HG03103 (cell line): ENCODE measurements around the gene ZNF775.

Experiments used
- ATAC-seq: cut with Tn5 transposase; IDR thresholded peaks from one replicate; pipeline ENCODE4 v1.9.1; 2021; ENCODE audit warnings: low read depth; ENCODE audit not compliant: unreplicated experiment

ZNF775 gene

DNA sequence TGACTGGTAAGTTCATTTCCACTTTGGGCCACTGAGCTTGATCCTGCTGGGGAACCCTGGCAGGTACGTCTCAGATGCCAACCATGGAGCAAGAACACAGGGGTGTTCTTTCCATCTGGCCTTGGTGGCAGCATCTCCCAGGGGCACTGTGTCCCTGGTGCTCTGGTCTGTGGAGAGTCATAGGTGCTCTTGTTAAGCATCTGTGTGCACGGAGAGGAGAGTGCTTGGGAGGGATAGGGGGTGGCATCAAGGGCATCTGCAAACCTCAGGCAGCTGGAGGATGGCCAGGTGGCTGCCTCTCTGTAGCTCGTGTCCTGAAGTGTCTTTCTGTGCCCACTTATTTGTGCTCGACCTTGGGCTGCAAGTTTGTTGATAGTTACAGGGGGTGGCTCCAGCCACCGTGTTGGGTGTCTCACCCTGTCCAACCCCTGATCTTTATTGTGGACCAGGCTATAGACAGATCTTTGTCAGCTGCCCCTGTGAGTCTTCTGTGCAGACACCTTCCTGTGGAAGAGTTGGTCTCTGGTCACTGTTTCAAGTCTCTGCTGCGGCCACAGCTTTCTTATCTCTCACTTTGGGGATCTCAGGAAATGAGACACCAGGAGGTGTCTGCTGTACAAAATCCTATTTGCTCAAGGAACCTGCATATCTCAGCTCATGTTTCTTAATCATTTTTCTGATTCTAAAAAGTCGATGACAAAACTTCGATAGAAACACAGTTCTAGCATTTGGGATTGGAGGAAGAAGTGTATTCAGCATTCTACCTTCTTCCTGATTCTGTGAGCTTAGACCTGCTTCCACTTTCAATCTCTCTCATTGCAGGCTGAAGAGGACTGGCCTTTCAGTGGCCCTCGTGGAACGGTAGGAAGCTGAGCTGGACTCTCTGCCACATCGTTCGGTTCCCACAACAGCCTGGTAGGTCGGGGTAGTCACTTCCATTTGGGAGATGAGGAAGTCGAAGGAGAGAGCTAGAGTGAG lies 54.1 kb downstream of the ZNF775 start:
- peak; percentile 25 for ATAC-seq

DNA sequence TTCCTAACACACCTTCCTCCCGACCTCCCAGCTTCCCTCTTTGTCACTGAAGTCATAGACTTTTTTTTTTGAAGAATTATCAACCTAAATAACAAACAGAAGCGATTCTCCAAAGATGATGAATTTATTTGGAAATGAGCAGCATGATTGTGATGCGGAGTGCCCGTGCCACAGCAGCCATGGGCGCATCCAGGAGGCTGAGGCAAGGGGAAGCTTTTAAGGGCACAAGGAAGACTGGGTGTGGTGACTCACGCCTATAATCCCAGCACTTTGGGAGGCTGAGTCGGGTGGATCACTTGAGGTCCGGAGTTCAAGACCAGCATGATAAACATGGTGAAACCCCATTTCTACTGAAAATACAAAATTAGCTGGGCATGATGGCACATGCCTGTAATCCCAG lies 55.1 kb downstream of the ZNF775 start:
- no peak for ATAC-seq

- ATAC-seq: no peak
Measured at GRCh38 chr7:150435047-150435389, 55.9 kb downstream of the ZNF775 start.

DNA sequence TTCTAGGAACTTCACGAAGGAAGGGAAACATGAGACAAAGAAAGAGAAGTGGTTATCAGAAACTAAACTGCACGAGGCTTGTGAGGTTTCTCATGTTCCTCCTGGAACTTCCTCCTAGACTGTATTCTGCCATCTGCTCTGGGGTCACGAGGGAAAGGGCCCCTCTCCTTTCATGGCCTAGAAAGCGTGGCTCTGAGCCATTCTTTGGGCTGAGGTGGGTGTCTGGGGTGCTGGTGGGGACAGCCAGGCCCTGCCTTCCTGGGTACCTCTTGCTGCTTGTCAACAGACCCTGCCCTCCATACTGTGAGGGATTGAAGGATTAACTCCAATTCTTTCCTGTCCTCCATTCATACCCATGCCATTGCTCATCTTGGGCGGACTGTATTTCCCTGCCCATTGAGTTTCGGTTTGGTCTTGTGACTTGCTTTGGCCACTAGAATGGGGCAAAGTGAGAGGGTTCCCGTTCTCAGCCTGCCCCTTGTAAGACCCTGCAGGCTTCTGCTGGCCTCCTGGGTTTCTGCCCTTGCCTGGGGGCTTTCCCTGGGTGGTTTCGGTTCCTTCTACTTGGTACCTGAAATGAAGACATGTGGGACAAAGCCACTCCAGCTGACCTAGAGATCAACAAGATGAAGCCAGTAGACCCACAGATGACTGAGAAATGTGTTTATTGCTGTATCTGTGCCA lies 56.4 kb downstream of the ZNF775 start:
- ATAC-seq: peak; percentile 87

DNA sequence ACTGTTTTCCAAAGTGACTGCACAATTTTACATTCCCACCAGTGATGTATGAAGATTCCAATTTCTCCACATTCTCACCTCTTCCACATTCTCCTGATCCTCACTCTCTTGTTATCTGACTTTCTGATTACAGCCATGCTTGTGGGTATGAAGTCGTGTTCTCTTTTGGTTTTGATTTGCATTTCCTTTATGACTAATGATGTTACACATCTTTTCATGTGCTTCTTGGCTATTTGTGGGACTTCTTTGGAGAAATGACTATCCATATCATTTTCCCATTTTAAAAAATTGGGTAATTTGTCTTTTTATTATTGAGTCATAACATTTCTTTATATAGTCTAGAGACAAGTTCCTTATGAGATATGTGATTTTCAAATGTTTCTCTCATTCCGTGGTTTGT lies 60.8 kb downstream of the ZNF775 start:
- no peak for ATAC-seq

DNA sequence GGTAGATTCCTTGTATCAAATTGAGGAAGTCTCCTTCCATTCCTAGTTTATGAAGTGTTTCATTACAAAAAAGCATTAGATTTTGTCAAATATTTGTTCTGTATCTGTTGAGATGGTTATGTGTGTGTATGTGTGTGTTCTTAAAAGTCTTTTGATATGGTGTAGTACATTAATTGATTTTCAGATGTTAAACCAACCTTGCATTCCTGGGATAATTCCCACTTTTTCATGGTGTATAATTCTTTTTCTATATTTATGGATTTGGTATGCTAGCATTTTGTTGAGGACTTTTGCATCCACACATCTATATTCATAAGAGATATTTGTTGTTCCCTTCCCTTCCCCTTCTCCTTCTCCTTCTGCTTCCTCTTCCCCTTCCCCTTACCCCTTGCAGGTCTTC lies 62.4 kb downstream of the ZNF775 start:
- ATAC-seq: no peak

- ATAC-seq: no peak
Measured at GRCh38 chr7:150442811-150443210, 63.7 kb downstream of the ZNF775 start.

- no peak for ATAC-seq
Measured at GRCh38 chr7:150443793-150444540, 64.8 kb downstream of the ZNF775 start.

DNA sequence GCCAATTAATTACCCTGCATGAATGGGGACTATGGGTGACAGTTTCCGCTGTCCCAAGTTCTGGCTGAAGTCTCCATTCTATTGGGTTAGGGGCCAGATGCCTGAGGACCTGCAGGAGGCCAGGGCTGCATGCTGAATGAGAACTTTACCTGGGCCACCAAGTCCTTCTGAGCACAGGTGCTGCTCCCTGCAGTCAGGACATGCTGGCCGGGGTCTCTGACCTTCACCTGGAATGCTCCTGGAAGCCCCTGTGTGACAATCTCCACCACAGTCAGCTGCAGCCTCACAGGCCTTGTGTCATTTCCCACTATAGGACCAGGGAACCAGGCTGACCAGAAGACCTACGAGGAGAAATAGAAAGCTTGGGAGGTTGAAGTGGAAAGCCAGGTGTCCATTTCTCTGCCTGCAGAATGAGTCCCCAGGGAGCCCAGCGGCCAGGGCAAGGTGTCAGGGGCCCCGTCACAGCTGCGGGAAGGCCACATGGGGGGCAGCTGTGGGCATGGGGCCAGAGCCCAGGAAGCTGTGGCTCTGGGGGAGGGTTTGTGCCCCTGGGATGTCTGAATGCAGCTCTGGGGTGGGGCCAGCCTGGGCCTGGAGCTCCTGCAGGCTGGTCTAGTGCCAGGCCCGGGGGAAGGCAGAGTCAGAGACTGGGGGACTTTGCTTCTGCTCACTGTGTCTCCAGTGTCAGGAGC lies 65.7 kb downstream of the ZNF775 start:
- ATAC-seq: no peak

DNA sequence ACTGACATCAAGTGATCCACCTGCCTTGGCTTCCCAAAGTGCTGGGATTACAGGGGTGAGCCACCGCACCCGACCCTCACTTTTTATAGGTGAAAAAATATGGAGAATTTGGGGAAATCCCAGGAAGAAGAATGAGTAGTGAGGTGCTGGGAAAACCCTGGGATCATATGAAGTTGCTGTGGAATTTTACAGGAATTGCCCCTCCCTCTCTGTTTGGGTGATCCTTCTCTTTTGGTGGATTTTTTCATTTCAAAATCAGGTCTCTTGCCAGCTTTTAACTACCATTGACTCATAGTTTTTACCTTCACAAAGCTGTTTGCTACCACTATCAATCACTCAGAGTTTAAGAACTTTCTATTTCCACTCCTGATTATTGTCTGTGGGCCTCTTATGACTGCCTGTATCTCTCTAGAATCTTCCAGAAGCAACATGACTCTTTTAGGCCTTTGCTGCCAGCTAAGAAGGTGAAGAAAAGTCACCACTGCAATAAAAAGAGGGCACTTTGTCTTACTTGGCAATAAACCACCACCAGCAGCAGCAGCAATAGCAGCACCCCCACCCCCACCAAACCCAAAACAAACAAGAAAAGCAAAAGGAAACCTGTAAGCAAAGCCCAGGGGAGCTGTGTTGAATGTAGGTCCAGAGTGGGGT lies 67.3 kb downstream of the ZNF775 start:
- no peak for ATAC-seq
